ENCODE results near the gene PAPLN.

DNA sequence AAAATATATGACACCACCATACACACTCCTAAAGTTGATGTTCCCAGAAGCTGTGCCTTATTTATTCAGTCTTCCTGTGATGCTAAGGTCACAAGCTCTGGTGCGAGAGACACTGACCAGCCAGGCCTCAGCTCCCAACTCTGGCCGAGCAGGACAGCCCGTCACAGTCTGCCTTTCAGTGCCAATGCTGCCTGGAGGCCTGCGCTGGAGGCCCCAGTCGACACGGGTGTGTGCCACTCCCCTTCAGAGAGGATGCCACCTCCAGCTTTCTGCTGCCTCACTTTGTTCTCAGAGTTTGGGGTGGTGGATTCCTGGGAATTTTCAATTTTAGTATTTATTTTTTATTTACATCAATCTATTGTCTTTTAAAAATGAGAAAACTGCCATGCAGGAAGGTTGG, 7.3 kb upstream of the PAPLN start:
- TF ChIP-seq, protein P1, sequence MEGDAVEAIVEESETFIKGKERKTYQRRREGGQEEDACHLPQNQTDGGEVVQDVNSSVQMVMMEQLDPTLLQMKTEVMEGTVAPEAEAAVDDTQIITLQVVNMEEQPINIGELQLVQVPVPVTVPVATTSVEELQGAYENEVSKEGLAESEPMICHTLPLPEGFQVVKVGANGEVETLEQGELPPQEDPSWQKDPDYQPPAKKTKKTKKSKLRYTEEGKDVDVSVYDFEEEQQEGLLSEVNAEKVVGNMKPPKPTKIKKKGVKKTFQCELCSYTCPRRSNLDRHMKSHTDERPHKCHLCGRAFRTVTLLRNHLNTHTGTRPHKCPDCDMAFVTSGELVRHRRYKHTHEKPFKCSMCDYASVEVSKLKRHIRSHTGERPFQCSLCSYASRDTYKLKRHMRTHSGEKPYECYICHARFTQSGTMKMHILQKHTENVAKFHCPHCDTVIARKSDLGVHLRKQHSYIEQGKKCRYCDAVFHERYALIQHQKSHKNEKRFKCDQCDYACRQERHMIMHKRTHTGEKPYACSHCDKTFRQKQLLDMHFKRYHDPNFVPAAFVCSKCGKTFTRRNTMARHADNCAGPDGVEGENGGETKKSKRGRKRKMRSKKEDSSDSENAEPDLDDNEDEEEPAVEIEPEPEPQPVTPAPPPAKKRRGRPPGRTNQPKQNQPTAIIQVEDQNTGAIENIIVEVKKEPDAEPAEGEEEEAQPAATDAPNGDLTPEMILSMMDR (IDR thresholded peaks at IDR 0.05; ENCODE audit: insufficient read depth, low read length, poor library complexity, severe bottlenecking): no peak
- no peak for TF ChIP-seq EZH2phosphoT487 (conservative IDR thresholded peaks at IDR 0.05; ENCODE audit: low read length)

All from SU-DHL-6 (cell line).